ENCODE data around the gene ROS1.
"Not testable (repeated sequence)": the region's sequence is repeated elsewhere in the genome, so short reads cannot be mapped to it uniquely, and the experiment has no call there.

The ROS1 gene

DNA sequence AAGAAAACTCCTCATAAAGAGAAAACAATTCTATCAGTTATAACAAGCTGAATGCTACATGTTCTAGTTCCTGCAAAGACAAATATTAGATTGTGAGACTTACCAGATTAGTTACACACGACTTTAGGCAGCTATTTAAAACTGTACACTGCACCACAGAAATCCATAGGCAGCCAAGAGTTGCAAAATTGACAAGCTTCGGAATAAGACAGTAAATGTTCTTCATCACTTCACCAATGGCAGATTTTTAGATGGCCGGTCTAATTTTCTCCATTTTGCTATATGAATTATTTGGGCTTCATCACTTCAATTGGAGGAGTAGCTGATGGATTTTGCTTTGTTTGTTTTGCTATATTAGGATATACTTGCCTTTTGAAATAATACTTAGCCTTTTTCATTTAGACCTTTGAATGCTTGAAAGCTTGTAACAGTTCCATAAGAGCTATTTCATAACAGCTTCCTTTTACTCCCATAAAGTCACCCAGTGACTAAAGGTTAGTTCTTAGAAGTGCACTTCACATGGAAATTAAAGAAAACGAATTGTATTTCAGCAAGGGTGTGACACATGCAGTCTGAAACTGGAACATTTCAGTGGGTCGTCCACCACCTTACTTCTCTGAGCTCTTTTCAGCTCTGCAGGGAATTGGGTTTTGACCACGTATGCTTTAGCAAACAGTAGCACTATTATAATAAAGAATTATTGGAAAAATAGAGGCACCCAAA lies at the start of gene ROS1:
Gene ROS1 (minus strand): TSS at position 512 of the 723 bp plus-strand sequence. CDS start 286 bp downstream, at position 226.
- DNase-seq (ENCODE audit: low read depth): no peak

- DNase-seq (ENCODE audit: low read depth): no peak
Observed at GRCh38 chr6:117473401-117473800, 47.7 kb upstream of the ROS1 start.

GRCh38 chr6:117472667-117473066 lies 46.9 kb upstream of the ROS1 start:
- DNase-seq (ENCODE audit: low read depth): no peak

DNA sequence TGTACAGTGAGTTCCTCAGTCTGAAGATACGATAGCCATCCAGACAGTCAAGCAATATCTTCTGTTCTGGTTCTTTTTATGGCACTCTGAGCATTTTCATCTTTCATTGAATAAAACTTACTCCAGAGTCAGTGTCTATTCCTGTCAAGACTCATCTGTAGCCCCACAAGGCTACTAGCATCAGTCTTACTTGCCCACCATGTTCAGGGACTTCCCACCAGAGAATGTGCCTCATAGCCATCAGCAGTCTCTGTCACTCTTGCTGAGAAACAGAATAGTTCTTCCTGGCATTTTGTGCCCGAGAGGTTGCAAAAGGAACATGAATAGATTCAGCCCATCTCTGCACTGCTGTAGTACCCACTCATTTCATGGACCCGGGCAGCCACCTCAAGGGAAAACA lies 44.0 kb upstream of the ROS1 start:
- no peak for DNase-seq (ENCODE audit: low read depth)

DNA sequence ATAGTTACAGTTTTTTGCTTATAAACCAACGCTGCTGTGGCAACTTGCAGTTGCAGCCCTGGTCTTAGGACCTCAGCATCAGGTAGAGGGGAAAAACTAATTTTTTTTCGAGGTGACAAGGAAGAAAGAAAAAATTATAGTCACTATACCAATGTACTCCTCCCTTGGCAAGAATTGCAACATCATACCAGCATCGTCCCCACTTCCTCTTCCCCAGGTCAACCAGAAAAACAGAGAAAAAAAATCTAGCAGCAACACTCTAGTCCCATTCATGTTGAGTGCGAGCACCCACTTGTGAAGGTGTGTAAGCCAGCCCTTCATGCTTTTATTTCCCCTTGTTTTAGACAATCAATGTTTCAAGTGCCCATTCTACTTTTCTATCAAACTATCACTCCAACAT lies 43.6 kb upstream of the ROS1 start:
- no peak for DNase-seq (ENCODE audit: low read depth)

GRCh38 chr6:117468527-117468926 lies 42.8 kb upstream of the ROS1 start:
- DNase-seq (ENCODE audit: low read depth): not testable (repeated sequence)

GRCh38 chr6:117467876-117468275 lies 42.1 kb upstream of the ROS1 start:
- no peak for DNase-seq (ENCODE audit: low read depth)

DNA sequence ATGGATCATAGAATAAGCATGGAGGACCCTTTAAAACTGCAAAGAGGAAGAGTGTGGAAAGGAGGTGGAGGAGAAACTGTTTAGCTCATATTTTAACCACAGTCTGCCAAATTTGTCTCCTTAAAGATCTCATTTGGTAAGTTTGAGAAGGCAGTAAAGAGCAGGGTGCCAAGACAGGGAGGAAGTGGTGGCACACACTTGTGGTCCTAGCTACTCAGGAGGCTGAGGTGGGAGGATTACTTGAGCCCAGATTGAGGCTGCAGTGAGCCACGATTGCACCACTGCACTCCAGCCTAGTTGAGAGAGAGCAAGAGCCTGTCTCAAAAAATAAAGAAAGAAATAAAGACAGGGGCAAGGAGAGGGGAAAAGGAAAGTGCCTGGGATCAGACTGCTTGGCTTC lies 39.9 kb upstream of the ROS1 start:
- no peak for DNase-seq (ENCODE audit: low read depth)

DNA sequence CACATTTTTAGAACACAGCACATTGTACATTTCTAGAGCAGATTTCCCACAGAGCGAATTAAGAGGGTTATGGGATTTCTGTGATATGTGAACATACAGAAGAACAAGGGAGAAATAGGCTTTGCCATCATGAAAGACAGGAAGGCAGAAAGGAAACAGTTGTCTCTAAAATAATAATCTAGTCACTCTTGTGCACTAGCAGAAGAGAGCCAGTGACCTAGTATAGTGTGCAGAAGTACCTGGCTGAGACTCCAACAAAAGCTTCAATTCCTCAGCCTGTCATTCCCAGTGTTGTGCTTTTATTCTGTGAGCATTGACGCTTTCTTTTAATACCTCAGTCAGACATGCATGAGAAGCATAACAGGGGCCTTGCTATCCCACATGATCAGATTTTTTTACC lies 39.0 kb upstream of the ROS1 start:
- no peak for DNase-seq (ENCODE audit: low read depth)

DNA sequence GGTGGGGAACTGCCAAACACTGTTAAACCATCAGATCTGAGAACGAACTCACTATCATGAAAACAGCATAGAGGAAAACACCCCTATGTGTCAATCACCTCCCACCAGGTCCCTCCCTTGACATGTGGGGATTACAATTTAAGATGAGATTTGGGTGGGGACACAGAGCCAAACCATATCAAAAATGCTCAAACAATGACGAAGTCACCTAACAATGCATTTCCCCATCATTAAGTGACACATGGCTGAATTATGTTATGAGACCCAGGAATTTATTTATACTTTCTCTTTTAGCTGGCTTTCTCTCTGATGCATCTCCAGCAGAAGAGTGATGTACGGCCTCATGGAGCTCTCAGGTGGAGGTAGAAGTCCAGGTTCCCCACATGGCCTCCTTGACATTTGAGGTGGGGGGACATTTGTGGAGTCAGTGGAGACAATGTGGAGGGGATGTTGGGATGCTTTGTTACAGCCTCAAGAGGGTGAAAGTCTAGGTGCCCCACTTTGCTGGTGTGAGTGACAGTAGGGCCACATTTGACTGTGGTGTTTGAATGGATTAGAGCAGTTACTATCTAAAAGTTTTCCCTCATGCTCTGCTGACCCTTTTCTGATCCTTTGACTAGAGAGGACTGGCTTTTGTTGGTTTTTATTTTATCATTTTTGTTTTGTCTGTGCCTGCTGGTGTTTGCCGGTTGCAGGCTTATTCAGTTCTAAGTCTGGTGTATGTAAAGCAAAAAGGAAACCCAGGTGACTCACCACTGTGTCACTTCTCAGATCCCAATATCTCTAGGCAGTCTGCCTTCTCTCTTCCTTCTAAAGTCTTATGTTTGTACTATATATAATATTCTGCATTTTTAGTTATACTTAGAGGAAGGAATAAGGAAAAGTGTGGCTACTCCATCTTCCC lies 38.3 kb upstream of the ROS1 start:
- peak; percentile 84 for DNase-seq (ENCODE audit: low read depth)

DNA sequence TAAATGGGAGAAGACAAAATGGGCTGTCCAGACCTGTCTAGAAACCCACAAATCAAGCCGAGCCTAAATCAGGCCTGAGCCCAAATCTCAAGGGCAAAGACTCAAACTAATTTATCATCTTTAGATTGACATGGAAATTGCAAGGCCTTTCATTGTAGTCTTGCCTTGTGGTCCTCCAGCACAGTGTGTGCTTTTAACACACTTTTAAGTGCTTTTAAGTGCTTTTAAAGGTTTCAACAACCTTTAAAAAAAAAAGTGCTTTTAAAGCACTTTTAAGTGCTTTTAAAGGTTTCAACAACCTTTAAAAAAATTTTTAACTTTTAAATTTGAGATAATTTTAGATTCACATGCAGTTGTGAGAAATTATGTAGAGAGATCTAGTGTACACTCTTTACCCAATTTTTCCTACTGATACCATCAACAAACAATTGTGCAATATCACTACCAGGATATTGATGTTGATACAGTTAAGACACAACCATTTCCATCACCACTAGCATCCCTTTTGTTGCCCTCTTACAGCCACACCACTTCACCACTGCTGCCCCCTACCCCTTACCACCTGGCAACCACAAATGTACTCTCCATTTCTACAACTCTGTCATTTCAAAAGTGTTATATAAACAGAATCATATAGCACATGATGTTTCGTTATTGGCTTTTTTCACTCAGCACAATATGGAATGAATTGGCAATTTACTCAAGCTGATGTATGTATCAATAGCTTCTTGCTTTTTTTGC lies 33.6 kb upstream of the ROS1 start:
- DNase-seq (ENCODE audit: low read depth): no peak

GRCh38 chr6:117456998-117457397 lies 31.3 kb upstream of the ROS1 start:
- DNase-seq (ENCODE audit: low read depth): no peak

DNA sequence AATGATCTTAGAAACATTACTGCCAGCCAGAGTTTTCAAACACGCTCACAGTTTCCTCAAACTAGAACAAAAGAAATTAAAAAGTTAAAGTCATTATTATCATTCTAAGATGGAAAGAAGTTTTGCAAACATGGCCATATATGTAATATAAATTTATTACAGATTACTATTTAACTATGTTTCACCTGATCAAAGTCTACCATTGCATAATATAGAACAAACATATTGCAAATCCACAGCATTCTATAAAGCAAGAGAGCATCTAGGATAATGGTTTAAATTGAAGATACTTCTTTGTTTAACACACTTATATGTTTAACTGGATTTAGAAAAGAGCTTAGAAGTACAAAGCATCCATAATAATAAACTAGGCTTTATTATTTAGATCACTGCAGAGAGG lies 30.5 kb upstream of the ROS1 start:
- DNase-seq (ENCODE audit: low read depth): no peak

- no peak for DNase-seq (ENCODE audit: low read depth)
Observed at GRCh38 chr6:117451671-117452070, 25.9 kb upstream of the ROS1 start.

DNA sequence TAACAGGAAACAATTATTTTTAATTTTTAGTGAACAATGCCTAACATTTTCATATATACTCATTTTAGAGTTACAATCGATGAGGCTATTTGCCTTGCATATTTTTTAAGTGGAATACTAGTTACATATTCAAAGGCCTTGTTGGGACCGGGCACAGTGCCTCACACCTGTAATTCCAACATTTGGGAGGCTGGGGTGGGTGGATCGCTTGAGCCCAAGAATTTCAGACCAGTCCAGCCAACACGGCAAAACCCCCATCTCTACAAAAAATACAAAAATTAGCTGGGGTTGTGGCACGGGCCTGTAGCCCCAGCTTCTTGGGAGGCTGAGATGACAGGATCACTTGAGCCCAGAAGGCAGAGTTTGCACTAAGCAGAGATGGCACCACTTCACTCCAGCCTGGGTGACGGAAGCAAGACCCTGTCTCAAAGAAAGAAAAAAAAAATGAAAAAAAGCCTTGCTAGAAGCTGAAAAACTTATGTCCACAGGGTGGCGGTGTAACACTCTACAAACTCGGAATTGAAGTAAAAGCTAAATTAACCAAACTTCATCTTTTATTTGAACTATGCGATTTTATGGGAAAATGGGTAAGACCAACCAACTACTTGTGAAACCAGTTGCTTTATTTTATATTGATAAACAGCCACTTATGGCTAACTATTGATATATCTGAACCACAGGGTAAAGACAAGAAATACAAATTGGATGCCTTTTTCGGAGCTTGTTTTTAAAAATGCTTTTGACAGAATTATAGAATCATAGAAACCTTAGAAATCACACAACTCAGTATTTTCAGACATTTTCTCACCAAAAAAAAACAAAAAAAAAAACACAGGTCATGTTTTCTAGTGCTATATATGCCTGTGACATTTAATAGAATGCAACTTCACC lies 24.1 kb upstream of the ROS1 start:
- DNase-seq (ENCODE audit: low read depth): peak; percentile 75

GRCh38 chr6:117448732-117449485 lies 23.2 kb upstream of the ROS1 start:
- peak; percentile 97 for DNase-seq (ENCODE audit: low read depth)

DNA sequence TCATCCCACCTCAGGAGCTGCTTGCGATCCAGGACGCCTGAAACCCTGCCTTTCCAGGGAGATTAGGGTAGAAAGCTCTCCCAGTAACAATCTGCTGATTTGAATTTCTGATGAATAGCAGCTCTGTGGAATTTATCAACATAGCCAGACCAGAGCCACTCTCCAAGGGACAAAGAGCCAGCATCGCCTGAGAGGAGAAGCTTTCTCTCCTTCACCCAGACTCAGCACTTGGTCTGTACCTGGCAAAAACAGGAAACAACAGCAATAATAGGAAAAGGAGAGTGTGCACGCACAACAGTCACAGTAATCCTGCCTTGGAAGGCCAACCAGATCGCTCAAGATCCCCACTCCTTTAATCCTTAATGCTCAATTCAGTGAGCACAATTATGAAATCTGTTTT lies 22.3 kb upstream of the ROS1 start:
- peak; percentile 25 for DNase-seq (ENCODE audit: low read depth)

DNA sequence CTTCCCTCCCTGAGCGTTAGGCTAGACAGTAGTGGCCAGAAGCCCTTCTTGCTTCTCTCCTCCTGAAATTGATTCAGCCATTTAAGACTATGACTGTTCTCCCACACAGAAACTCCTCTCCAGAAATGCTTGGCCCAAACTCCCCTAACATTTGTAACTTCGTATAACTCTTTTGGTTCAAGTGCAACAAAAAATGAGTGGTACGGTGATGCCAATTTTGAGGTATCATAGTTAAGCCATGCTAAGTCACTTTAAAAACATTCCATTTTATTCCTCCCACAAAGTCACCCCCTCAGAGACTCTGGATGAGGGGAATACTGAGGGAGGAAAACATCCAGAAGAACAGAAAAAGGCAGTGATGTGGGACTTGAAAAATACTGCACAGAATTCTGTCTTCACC lies 21.1 kb upstream of the ROS1 start:
- DNase-seq (ENCODE audit: low read depth): peak; percentile 52

GRCh38 chr6:117444600-117444999 lies 18.9 kb upstream of the ROS1 start:
- DNase-seq (ENCODE audit: low read depth): peak; percentile 61

DNA sequence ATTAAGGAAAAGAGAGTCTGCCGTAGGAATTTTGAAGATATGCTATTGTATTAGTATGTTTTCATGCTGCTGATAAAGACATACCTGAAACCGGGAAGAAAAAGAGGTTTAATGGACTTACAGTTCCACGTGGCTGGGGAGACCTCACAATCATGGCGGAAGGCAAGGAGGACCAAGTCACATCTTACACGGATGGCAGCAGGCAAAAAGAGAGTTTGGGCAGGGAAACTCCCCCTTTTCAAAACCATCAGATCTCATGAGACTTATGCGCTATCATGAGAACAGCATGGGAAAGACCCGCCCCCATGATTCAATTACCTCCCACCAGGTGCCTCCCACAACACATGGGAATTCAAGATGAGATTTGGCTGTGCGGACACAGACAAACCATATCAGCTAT lies 16.6 kb upstream of the ROS1 start:
- not testable (repeated sequence) for DNase-seq (ENCODE audit: low read depth)

GRCh38 chr6:117441824-117442264 lies 16.1 kb upstream of the ROS1 start:
- DNase-seq (ENCODE audit: low read depth): peak; percentile 56

Data from EH (cell line).